ENCODE data around the gene COL11A1. TPM values are rescaled to one million over a fixed set of nuclear protein-coding genes. Genes with fewer than 3 reads are reported as not detected.

The COL11A1 gene
- total and polyA plus RNA-seq, 2 experiments from 2014 or later: 148 to 180 TPM

GRCh38 chr1:102879439-102879993 is 228.8 kb downstream of the COL11A1 start:
- Histone ChIP-seq H3K9me2 (replicated peaks; ENCODE audit: insufficient read depth) (no peaks in the 10 kb centered on the region), H3K27ac (no peak overlapping the region), H3K79me2 (no peaks in the 10 kb centered on the region), H3K9me3 (ENCODE audit: low read depth) (no peaks in the 10 kb centered on the region), H3K36me3 (replicated peaks; ENCODE audit: insufficient read depth, low read depth) (no peaks in the 10 kb centered on the region), H2AFZ (no peak overlapping the region), H3K4me1 (ENCODE audit: insufficient read depth) (no peaks in the 10 kb centered on the region), H4K20me1 (ENCODE audit: insufficient read depth, poor library complexity, severe bottlenecking) (no peaks in the 10 kb centered on the region), H3K4me2 (no peak overlapping the region), H3K4me3 (no peak overlapping the region), H3K27me3 (no peaks in the 10 kb centered on the region)
- TF ChIP-seq EZH2 (IDR thresholded peaks at IDR 0.05; ENCODE audit: borderline replicate concordance): no peak
- TF ChIP-seq EZH2phosphoT487 (IDR thresholded peaks at IDR 0.05; ENCODE audit: low read depth, severe bottlenecking, unreplicated experiment): no peak
- no peak for TF ChIP-seq CTCF (IDR thresholded peaks at IDR 0.05; ENCODE audit: poor library complexity)
- DNase-seq (ENCODE audit: low spot score): no peak
- 78% methylated on average over 6 of the region's 6 CpGs for whole genome bisulfite sequencing (ENCODE audit: low lambda C conversion rate, missing lambda C conversion rate)

DNA sequence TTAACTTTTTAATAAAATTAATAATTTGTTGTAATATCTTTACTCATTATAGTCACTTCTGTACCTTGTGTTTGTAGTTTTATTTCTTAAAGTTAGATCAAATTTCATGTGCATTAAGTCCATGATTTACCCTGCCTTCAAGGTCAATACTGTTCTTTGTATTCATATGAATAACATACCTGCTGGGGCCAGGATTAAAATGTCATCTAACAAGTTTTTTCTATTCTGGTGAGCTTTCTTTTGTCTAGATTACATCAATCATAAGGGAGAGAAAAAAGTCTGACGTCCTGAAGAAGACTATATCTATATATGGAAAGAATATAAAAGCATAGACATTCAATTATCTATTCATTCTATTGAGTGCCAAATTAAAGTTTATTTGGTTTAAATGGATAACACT is 232.6 kb downstream of the COL11A1 start:
- H3K27me3 ChIP-seq: no peaks in the 10 kb centered on the region
- no peaks in the 10 kb centered on the region for H3K36me3 ChIP-seq (replicated peaks; ENCODE audit: insufficient read depth, low read depth)
- H3K9me2 ChIP-seq (replicated peaks; ENCODE audit: insufficient read depth): no peaks in the 10 kb centered on the region
- TF ChIP-seq CTCF (IDR thresholded peaks at IDR 0.05; ENCODE audit: poor library complexity) (no peak), EZH2 (IDR thresholded peaks at IDR 0.05; ENCODE audit: borderline replicate concordance) (no peak), EZH2phosphoT487 (IDR thresholded peaks at IDR 0.05; ENCODE audit: low read depth, severe bottlenecking, unreplicated experiment) (no peak)
- WGBS (ENCODE audit: low lambda C conversion rate, missing lambda C conversion rate): 68% methylated on average over 1 of the region's 1 CpG
- H3K4me3 ChIP-seq: no peak overlapping the region
- H3K79me2 ChIP-seq: no peaks in the 10 kb centered on the region
- H3K4me2 ChIP-seq: no peak overlapping the region
- H3K4me1 ChIP-seq (ENCODE audit: insufficient read depth): no peaks in the 10 kb centered on the region
- H2AFZ ChIP-seq: no peak overlapping the region
- H4K20me1 ChIP-seq (ENCODE audit: insufficient read depth, poor library complexity, severe bottlenecking): no peaks in the 10 kb centered on the region
- no peaks in the 10 kb centered on the region for H3K9me3 ChIP-seq (ENCODE audit: low read depth)
- no peak for DNase-seq (ENCODE audit: low spot score)
- no peak overlapping the region for H3K27ac ChIP-seq

- TF ChIP-seq EZH2 (IDR thresholded peaks at IDR 0.05; ENCODE audit: borderline replicate concordance): no peak
- no peak for TF ChIP-seq EZH2phosphoT487 (IDR thresholded peaks at IDR 0.05; ENCODE audit: low read depth, severe bottlenecking, unreplicated experiment)
- no peak for TF ChIP-seq CTCF (IDR thresholded peaks at IDR 0.05; ENCODE audit: poor library complexity)
- Histone ChIP-seq H3K36me3 (replicated peaks; ENCODE audit: insufficient read depth, low read depth) (no peaks in the 10 kb centered on the region), H2AFZ (no peak overlapping the region), H3K4me2 (no peak overlapping the region), H3K27ac (no peak overlapping the region), H3K27me3 (no peaks in the 10 kb centered on the region), H3K9me2 (replicated peaks; ENCODE audit: insufficient read depth) (no peaks in the 10 kb centered on the region), H3K4me3 (no peak overlapping the region), H3K79me2 (no peaks in the 10 kb centered on the region), H3K4me1 (ENCODE audit: insufficient read depth) (no peaks in the 10 kb centered on the region), H4K20me1 (ENCODE audit: insufficient read depth, poor library complexity, severe bottlenecking) (no peaks in the 10 kb centered on the region), H3K9me3 (ENCODE audit: low read depth) (no peaks in the 10 kb centered on the region)
- no peak for DNase-seq (ENCODE audit: low spot score)
- 87% methylated on average over 1 of the region's 1 CpG for WGBS (ENCODE audit: low lambda C conversion rate, missing lambda C conversion rate)
These were observed 235.8 kb downstream of the COL11A1 start for GRCh38 chr1:102872526-102872925.

Measured in hepatocyte (in vitro differentiated cells).